Anterior cingulate cortex (tissue), 58 donors: Measurements from ENCODE around the gene GRB10.
A peak's percentile ranks its signal among the peaks of the same experiment; 100 is the strongest.

ENCODE experiments used
- DNase-seq, 58 donors: peaks; one replicate each; lab custom pipeline; 2025; lab: John Stamatoyannopoulos, UW

GRB10 gene

GRCh38 chr7:50782375-50783208, at the start of gene GRB10:
Gene GRB10, minus strand, starts transcription at chr7:50782896. Its CDS starts 50,574 bp downstream, at chr7:50732322.
- peak; percentile 16 to 85 (median 70) for DNase-seq

GRCh38 chr7:50828801-50829200, 46.1 kb upstream of the GRB10 start:
- DNase-seq: no peak

DNA sequence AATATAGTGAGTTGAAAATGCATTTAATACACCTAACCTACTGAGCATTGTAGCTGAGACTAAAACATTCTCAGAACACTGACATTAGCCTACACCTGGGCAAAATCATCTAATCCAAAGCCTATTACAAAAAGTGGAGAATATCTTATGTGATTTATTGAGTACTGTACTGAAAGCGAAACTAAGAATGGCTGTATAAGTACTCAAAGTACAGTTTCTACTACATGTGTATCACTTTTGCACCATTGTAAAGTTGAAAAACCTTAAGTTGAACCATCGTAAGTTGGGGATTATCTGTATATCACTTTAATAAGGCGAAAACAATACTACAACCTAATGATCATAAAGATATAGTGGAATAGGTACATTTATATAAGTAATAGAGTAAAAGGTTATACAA, 45.4 kb upstream of the GRB10 start:
- no peak for DNase-seq

- DNase-seq: no peak
These were observed 44.6 kb upstream of the GRB10 start for GRCh38 chr7:50827281-50827680.

GRCh38 chr7:50826371-50827172, 43.9 kb upstream of the GRB10 start:
- DNase-seq: no peak

DNA sequence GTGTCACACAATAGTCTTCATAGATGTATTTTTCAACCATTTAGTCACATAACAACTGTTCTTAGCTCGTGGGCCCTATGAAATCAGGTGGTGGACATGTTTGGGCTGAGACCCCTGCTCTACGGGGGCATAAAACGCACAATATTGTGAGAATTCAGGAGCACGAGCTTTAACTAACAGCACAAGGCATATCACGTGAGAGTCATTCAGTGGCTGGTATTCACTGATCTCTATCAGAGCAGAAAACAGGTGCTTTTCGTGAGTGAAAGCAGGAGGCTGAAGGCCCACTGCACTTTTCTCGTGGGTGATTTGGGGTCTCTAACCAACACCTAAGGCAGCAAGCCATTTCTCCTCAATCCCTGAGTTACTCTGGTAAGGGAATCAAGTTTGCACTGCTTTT, 42.8 kb upstream of the GRB10 start:
- DNase-seq: no peak

DNA sequence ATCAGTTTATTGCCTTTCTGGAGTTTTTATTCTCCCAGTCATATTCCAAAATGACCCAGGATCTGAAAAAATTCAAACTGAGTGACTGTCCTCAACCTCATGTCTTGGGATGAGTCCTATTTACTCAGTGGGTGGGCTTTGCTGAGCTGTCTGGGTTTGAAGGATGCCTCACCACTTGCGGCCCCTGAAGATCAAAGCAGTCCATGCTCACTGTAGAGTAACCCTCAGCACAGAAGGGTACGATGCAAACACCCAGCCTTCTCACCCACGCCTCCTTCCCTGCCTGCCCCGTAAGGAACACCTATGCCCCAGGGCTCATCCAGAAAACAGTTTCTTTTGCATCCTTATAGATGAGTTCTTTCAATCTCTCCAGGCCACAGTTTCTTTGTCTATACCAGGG, 42.2 kb upstream of the GRB10 start:
- DNase-seq: no peak

- DNase-seq: no peak
These were observed 40.0 kb upstream of the GRB10 start for GRCh38 chr7:50822706-50823105.

- DNase-seq: no peak
These were observed 39.4 kb upstream of the GRB10 start for GRCh38 chr7:50822110-50822509.

DNA sequence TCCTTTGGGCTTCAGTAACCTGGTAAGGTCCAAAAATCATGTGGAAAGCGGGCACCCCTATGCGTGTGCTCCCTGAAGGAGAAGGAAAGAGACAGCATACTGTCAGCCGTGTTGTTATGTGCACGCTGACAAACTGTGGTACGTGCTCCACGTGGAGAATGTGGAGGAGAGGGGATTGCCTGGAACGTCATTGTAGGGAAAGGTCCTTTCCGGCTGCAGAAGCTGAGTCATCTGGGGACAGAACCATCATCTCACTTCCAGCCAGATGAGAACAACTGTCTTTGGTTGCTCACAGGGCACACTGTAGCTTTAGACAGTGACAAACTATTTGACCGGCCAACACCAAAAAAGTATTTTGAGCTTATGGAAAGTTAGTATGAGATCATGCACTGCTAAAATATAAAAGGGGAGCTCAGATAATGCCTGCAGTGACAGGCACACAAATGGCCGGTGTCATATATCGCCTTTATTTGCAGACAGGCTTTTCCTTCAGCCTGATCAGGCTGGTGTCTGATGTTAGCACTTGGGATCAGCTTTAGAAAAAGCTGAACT, 38.8 kb upstream of the GRB10 start:
- DNase-seq: no peak

- no peak for DNase-seq
These were observed 35.6 kb upstream of the GRB10 start for GRCh38 chr7:50818324-50818723.

DNA sequence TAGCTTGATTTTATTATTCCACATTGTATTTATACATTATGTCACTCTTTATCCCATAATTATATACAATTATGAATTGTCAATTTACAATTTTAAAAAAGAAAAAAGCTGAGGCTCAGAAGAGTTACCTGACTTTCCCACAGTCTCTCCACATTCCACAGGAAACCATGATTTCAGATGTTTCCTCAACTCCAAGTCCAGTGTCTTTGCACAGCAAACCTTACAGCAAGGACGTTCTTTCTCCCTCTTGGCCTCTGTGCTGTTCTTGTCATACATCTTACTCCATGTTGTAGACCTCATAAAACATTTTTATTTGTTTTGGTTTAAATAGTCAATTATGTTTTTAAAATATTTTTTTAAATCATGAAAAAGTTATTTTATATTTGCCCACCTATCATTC, 34.9 kb upstream of the GRB10 start:
- DNase-seq: no peak

DNA sequence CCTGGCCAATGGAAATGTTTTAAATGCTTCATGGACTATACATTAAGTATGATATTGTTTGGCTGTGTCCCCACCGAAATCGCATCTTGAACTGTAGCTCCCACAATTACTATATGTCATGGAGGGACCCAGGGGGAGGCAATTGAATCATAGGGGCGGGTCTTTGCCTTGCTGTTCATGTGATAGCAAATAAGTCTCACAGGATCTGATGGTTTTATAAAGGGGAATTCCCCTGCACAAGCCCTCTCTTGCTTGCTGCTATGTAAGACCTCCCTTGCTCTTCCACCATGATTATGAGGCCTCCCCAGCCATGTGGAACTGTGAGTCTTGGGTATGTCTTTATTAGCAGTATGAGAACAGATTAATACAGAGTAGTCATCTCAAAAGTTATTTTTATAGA, 32.4 kb upstream of the GRB10 start:
- DNase-seq: no peak

DNA sequence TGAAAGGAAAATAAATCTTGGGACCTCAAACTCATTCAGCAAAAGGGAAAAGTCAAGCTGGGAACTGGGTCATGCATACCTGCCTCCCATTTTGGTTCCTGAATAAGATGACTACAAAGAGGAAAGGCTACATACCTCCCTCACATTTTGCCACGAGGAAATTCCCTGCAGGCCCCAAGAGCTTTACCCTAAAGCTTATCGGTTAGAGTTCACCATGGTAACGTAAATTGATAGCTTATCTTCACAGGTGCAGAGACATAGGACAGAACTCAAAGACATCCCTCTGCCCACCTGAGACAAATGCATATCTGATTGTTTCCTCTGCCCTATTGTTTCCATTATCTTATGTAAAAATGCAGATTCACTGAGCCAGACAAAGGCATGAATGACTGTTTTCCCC, 31.5 kb upstream of the GRB10 start:
- DNase-seq: no peak

DNA sequence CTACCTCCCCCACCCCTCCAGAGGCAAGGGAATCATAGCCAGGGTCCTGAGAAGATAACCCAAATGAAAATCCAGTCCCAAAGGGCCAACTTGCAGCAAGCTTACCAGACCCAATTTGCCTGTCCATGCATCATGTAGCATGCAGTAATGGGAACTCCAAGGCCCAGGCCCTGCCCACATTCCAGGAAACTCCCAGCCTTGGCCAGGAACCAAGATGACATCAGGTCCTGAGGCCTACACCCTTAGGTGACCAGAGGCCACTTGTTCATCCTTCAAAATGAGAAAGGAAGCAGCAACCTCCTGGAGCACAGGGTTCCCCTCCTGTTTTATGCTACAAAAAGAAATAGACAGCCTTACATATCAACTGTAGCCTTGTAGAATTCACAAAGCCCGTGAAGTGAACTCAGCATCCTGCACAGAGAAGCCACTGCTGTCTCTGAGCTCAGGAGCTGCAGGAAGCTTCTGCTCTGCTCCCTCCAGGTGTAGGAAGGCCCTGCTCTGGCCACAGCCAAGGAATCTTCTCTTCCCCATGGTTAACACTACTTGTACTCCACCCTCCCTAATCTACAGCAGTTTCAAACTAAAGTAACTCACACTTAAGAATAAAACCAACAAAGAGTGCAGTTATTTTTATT, 30.3 kb upstream of the GRB10 start:
- peak in 1 of 58 donors; percentile 46 for DNase-seq

GRCh38 chr7:50812094-50812493, 29.4 kb upstream of the GRB10 start:
- no peak for DNase-seq

GRCh38 chr7:50808282-50808888, 25.7 kb upstream of the GRB10 start:
- DNase-seq: no peak

DNA sequence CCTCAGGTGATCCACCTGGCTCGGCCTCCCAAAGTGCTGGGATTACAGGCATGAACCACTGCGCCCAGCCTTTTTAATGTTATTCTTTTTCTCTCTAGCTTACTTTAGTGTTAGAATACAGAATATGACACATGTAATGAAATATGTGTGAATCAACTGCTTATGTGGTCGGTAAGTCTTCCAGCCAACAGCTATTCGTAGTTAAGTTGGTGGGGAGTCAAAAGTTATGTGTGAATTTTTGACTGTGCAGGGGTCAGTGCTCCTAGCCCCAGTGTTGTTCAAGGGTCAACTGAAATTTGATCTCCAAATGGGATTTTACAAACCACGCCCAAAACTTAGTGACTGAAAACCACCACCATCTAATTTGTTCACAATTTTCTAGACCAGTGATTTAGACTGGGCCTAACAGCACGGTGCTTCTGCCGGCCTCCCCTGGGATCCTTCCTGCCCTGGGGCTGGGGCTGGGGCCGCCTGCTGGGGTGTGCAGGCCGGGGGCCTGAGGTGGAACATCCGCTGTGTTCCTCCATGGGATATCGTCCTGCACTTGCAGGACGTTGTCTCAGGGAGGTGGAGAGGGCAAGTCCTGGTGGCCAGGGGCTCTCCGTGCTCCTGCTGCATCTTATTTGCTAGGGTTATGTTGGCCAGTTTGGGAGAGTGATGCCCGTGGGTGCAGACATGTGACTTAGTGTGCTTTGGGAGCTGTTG, 24.5 kb upstream of the GRB10 start:
- DNase-seq: no peak

- no peak for DNase-seq
These were observed 23.4 kb upstream of the GRB10 start for GRCh38 chr7:50806143-50806542.
